HG03097 (cell line): ENCODE results near the gene LHFPL6.

Source experiments
- ATAC-seq: cut with Tn5 transposase; IDR thresholded peaks from one replicate; pipeline ENCODE4 v1.9.1; 2021; ENCODE audit not compliant: unreplicated experiment, low FRiP score

The LHFPL6 gene

DNA sequence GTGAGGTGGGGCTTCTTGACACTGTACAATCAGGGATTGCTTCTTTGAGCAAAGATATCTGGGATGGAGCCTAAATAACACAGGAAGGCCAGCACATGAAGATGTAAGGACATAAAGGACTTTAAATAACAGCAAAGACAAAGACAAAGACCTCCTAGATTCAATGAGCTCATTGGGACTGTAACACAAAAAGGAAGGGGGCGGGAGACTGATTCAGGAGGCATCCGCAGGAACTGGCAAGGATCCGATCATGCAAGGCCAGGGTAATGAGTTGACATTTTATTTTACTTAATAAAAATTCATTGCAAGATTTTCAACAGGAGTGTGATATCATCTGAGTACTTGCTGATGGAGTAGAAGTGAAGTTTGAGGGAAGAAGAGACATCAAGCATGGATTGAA is 121.5 kb downstream of the LHFPL6 start:
- ATAC-seq, result no peak

DNA sequence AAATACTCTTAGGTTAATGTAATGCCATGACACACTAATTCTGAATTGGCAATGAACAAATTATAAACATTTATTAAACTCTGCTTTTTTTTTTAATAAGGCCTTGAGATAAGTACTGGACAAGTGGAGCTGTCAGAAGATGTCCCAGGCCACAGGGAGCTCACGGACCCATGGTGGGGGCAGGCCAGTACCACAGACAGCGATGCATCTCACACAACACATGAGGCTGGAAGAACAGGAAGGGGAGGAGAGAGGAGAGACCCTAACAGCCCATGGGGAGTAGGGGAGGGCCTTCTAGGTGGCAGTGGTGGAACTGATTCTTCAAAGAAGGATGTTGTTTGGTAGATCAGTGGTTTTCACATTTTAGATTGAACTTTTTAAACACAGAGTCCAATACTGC is 128.4 kb downstream of the LHFPL6 start:
- no peak for ATAC-seq

DNA sequence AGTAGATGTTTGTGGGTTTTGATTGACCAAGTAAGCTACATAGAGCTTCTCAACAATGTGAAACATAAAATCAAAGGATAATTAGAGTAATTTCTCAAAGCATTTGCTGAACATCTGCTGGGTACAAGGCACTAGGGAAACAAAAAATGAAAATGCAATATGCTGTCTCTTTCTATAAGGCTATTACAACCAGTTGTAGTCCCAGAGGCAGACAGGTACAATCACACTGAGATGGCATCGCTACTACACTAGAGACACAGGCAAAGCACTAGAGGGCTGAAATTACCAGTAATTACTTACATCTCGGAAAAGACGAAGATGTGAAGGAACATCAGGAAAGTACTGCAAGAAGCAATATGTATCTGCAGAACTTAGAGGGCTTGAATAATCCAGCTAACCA is 133.3 kb downstream of the LHFPL6 start:
- no peak for ATAC-seq

DNA sequence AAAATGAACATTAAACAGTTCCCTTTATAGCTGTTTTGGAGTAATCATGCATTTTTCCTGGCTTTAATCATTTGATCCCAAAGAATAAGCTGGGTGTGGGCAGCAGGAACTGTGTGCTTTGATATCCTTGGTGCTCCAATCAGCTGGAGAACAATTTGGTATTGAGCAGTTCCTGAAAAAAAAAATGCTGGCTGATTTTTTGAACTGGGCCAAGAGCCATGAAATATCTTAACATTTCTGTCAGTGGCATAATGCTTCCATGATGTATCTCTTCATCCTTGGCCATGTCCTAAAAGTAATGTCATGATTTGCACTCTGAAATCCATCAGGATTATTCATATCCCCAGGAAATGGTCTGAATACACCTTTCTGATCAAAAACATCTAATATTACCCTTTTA is 134.7 kb downstream of the LHFPL6 start:
- no peak for ATAC-seq

DNA sequence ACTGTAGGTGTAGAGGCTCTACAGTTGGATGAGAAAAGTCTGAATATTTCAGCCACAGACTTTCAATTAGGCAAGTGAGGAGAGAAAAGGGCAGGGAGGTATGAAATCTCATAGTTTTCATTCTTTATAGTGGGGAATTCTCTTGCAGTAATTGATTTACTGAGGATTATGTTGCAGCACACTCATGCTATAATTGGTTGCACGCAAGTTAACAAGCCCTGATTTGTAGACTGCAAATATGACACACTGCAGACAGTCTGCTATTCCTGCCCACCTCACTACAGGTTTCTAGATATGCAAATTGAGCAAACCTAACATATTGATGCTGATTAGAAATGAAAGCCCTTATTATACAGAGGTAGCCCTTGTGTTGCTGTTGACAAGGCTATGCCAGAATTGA is 139.4 kb downstream of the LHFPL6 start:
- ATAC-seq, result no peak

DNA sequence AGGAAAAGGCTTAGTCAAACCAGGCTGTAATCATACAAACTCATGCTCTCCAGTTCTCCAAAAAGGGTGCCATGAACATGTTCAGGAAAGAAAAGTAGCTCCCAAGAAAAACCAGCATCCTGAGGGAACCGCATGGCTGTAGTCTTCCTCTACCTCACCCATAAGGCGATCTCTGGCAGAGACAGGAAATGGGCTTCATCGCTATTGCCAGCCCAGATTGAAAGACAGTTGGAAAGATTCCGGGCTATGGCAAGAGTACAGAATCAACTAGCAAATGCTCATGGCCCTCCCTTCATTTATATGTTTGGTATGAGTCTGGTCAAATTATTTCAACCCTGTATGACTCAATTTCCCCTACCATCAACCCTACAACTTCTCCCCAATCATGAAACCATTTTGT is 140.1 kb downstream of the LHFPL6 start:
- ATAC-seq, result no peak

DNA sequence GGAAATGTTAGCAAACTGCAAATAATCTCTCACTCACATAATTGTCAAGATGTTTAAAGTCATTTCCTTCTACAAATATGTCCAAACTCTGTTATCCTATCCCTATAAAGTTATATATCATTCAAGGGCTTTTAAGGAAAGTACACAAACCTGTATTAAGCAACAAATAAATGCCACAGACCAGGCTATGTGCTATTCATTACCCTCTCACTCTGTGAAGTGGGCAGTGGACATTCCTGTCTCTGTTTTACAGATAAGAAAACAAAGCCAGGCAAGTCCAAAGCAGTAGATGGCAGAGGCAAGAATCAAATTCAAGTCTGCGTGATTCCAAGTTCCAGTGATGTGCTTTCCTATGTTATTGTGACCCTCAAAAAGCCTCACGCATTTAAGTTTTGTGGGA is 140.6 kb downstream of the LHFPL6 start:
- ATAC-seq, result no peak

DNA sequence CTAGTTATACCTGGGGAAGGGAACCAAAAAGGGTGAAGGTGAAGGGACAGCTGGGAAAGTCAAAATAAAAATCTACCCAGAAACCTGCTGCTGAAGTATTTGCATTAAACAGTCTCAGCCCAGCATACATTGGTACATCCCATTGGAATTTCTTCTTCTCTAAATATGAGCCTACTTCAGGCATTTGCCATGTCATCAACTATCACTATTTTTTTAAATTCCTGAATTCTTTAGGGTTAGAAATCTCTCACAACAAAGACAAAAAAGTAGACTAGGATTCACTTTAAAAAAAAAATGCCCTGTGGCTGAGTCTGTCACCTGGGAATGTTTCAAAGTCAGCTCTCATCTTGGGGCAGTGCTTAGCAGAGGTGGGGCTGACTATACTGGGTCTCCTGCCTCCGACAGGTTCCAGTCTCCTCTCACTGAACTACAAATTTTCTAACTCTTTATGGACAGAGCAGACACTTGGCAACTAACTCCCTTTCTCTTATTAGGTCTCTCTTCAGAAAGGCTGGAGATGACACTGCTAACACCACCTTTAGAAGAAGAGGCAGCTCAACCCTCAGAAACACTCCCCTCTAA is 141.2 kb downstream of the LHFPL6 start:
- ATAC-seq, result no peak

DNA sequence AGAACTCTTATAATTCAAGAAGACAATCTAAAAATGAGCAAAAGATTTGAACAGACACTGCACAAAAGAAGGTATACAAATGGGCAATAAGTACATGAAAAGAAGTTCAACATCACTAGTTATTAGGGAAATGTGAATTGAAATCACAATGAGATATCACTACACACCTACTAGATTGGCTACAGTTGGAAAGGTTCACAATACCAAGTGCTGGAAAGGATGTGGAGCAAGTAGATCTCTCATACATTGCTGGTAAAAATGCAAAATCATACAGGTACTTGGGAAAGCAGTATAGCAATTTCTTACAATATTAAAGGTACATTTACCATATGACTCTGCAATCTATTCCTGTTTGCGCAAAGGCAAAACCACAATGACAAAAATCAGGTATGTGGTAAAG is 145.7 kb downstream of the LHFPL6 start:
- no peak for ATAC-seq

DNA sequence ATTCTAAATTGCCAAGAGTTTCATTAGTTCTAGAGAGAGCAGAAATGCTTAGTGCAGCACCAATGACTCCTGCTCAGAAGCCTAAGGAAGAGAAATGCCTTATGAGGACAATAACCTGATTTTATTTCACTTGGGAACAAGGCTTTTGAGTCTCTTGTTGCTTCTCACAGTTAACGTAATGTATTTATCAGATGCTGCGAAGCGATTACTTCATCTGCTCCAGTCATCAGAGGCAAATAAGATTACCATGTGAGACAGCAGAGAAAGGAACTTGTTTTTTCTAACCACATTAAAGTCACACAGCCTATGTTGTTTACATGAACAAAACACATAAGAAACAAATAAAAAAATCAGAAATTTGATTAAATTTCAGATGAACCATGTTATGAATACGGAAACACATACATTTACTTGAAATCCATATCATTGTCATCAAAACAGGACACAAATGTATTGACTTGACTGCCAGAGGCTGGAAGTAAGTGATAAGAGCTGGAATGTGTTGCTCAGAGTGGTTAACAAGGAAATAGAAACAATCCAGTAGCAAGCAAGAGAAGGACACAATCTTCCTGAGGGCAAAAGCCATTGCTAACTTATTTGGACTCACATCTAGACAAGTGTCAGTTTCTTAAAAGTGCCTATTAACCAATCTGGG is 147.3 kb downstream of the LHFPL6 start:
- no peak for ATAC-seq

DNA sequence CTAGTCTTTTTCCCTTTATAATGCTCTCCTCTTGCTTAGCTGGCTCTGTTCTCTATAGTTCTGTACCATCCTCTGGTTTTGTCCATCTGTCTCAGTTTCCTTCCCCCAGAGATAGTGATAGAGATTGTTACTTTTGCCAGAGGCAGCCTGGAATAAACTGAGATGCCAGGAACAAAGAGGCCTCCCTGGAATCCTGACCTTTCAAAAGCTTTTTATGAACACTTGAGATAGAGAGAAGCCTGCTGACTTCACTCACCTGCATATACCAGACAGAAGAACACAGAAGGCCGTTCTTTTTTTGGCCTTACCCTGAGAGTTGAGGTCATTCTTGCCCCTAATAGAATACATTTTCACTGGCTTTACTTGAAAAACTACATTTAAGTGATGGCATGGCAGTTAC is 150.2 kb downstream of the LHFPL6 start:
- no peak for ATAC-seq

DNA sequence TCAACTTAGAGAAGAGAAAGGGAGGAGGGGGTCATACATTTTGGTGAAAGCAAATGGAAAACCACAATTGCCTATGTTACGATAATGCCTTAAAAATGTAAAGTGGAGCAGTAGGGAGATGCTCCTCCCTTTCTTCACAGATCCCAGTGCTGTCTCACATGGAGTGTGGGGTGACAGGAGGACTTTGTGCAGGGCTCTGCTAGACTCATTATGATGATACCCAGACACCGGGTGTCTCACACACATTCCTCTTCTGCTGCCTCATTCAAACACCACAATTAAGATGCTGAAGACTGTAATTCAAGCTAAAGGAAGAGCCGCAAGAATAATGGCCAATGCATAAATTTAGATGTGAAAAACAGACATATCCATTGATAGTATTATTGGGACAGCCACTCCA is 150.6 kb downstream of the LHFPL6 start:
- no peak for ATAC-seq

DNA sequence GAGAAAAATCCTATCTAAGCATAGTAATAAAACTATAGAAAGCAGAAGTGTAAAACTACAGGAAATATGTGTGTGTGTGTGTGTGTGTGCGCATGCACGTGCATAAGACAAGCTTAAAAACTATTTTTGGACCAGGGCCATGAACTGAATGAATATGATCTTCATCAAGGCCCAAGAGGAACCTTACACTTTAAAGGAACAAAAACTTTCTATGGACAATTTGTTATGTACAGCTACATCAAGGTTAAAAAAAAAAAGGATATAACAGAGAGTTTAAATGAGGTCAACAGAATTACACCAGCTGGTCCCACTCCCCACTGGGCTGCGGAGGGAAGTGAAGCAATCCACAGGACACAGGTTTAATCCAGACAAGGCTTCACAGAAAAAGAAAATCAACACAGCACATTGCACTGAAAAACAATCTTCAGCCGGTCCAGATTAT is 151.1 kb downstream of the LHFPL6 start:
- ATAC-seq, result no peak

DNA sequence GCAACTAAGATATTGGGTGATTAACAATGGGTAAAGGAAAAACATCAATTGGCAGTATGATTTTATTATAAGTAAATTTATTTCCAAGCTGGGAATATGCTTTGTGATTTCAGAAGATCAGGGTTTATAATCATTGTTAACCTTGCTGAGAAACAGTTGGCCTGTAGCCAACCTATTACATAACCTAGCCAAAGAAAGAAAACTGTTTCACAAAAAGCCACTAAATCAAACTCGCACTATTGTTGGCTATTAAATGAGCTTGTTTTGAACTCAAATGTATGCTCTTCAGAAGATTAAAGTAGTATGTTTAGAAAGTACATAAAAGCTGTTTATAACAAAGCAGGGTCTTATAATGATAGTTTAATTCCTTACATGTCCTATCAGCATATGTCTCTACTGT is 151.7 kb downstream of the LHFPL6 start:
- no peak for ATAC-seq

DNA sequence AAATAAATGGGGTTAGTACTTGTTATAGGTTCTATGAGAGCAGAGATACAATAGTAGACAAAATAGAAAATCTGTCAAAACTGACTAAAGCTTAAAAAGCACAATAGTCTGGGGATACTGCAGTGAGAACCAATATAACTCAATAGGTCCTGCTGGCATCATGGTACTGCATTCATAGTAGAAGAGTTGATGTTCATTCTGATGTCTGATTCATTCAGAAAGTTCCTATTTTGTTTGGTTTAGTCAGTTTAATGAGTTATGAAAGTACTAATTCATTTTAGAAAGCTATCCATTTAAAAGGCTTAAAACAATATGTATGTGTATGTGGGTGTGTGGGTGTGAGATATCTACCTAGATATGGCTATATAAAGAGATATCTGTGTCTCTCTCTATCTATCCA is 152.8 kb downstream of the LHFPL6 start:
- peak; percentile 50 for ATAC-seq

DNA sequence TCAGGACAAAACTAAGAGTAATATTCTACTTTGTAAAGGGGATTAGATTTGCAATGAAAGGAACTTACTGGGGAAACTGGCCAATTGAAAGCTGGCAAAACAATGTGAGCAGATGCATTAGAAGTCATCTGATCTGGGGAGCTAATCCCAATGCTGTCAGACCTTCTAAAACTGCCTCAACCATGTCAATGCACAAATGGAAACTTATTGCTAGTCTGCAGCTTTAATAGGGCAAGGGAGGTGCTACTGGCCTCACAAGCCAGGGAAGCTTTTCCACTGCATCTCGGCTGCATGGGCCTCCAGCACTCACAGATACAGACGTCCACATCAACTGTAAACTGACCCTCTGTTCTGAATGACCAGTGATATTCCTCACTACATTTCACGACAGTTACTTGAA is 154.2 kb downstream of the LHFPL6 start:
- ATAC-seq, result no peak

DNA sequence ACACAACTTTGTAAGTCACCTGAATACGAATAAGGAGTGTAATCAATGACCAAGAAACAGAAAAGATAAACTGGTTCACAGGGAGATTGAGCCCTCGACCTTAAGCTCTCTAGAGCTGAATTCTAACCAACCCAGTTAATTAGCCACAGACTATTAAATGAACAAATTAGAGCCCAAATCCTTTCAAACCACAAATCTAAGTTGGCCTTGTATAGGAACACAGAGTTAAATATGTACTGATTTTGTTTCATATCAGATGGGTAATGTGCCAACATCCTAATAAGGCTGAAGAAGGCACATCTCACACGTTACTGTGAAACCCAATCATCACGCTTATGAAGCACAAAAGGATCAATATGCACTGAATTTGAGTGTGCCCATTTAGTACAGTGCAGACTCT is 156.1 kb downstream of the LHFPL6 start:
- ATAC-seq, result no peak

DNA sequence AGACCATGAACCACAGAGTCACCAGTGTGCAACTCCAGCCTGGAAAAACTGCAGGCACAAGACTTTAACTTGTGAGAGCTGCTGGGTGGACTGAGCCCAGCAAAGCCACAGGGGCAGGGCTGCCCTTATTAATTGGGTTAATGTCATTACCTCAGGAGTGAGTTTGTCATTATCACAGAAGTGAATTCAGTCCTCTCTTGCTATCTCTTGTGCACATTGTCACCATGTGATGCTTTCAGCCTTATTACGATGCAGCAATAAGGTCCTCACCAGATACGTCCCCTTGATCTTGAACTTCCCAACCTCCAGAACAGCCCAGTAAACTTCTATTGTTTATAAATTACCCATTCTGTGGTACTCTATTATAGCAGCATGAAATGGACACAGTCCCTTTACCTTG is 158.1 kb downstream of the LHFPL6 start:
- no peak for ATAC-seq

DNA sequence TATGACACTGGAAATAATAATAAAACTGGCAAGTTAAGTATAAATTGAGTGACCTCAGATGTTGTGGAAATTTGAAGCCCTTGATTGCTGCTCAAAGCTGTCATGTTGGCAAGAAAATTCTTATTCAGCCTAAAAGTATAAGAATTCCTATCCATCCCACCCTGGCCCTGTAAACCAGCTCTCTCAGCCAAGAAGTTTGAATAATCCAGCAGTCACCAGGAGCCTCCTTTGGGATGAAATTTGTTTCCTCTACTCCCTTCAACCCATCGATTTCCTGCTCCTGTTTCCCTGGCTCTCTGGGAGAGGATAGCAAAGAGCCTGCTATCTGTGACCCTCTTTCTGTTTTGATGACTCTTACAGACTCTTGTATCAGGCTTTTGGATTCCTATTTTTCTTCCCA is 169.3 kb downstream of the LHFPL6 start:
- ATAC-seq, result no peak

DNA sequence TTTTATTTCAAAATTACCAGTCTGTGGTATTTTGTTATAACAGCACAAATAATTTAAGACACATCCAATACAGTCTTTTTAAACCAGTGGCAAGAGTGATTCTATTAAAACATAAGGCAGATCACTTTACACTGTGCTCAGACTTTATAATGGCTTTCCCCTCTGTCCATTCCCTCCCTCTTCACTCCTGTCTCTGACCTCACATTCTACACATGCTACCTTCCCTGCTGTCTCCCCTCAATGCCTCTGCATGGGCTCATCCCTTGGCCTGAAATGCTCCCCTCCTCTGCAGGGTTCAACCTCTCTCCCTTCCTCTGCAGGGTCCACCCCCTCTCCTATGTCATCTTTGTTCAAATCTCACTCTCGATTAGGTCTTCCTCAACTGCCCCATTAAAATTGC is 170.8 kb downstream of the LHFPL6 start:
- ATAC-seq, result no peak

DNA sequence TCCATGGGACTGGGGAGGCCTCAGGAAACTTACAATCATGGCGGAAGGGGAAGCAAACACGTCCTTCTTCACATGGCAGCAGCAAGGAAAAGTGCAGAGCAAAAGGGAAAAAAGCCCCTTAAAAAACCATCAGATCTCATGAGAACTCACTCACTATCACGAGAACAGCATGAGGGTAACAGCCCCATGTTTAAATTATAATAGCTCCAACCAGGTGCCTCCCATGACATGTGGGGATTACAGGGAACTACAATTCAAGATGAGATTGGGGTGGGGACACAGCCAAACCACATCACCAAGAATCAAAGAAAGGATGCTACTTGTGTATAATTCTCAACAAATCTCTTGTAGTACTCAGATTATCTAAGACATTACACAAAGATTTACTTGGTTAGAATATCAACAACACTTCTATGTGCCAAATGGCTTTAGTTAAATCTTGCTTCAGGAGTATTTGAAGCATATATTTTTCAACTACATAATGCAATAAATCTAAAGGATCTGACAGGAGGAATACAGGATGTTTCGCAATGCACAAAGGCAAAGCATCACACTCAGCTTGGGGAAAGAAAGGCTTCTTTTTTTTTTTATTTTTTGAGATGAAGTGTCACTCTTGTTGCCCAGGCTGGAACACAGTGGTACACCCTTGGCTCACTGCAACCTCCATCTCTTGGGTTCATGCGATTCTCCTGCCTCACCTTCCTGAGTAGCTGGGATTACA is 180.0 kb downstream of the LHFPL6 start:
- ATAC-seq, result no peak

DNA sequence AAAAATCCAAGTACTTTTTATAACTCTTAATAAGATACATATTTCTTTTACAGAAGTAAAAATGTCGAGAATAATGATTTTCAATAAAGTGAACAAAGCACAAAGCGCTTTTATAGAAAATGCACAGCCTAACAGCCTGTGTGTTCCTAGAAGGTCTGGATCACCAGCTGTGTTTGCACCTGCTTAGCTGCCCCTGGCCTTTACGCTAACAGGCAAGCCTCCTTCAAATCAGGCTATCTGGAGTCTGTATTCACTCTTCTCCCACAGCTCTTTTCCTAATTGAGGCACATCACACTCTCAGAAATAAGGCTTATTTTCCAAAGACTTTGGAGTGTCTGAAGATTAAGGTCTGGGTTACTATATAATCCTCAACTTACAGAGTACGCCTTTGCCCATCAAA is 183.1 kb downstream of the LHFPL6 start:
- ATAC-seq, result no peak
